K562 (cell line): Measurements from ENCODE around the gene FAM50B. TPM values are rescaled to one million over a fixed set of nuclear protein-coding genes. Genes with fewer than 3 reads are reported as not detected.

Experiments
- CBX5 ChIP-seq: IDR thresholded peaks from 2 replicates; pipeline ENCODE4 v1.6.1; 2014; ENCODE audit warnings: low read depth, borderline replicate concordance
- CBX8 ChIP-seq: fragments of 200-600 bp; sonication (generic); IDR thresholded peaks from 2 replicates; pipeline ENCODE4 v1.6.1; 2012; ENCODE audit warnings: borderline replicate concordance, mixed run types, low read depth, mild to moderate bottlenecking, moderate library complexity, mixed read lengths, low read length, control low read depth, inconsistent platforms; ENCODE audit not compliant: poor library complexity, severe bottlenecking; ENCODE audit errors: extremely low read depth
- CHD4 ChIP-seq: fragments of 200-600 bp; sonication (generic); IDR thresholded peaks from 3 replicates; pipeline ENCODE4 v1.6.1; 2012; ENCODE audit warnings: low read depth, mild to moderate bottlenecking, mixed read lengths, low read length, inconsistent platforms; ENCODE audit not compliant: insufficient read depth, insufficient replicate concordance, poor library complexity, severe bottlenecking
- DNMT1 ChIP-seq: fragments of 450-650 bp; IDR thresholded peaks from 2 replicates; pipeline ENCODE4 v1.6.1; 2016; ENCODE audit warnings: antibody characterized with exemption, mild to moderate bottlenecking
- E2F3 ChIP-seq: fragments of 250-450 bp; sonication (Bioruptor Pico); IDR thresholded peaks from 2 replicates; pipeline ENCODE4 v1.4.0; 2020; ENCODE audit warnings: mild to moderate bottlenecking
- EP300 ChIP-seq: IDR thresholded peaks from 2 replicates; pipeline ENCODE4 v1.6.1; 2012; ENCODE audit warnings: low read length, improper control_type of control experiment
- ETV6 ChIP-seq, 3 experiments: fragments of 150-350 bp in 1 of 3; sonication (generic) in 1 of 3; formaldehyde crosslinking in 1 of 3; IDR thresholded peaks; 2 replicates each; pipeline versions ENCODE4 v1.6.1 to v1.8.0; 2014 to 2022; ENCODE audit warnings: borderline replicate concordance in 2 of 3, low read depth in 2 of 3, antibody characterized with exemption in 1 of 3, low read length in 1 of 3, mild to moderate bottlenecking in 1 of 3, missing genetic modification reagents in 1 of 3
- KLF6 ChIP-seq: fragments of 250-450 bp; sonication (Bioruptor Pico); IDR thresholded peaks from 2 replicates; pipeline ENCODE4 v1.4.0; 2020; ENCODE audit warnings: mild to moderate bottlenecking, moderate library complexity, borderline replicate concordance
- MTA2 ChIP-seq: fragments of 450-650 bp; IDR thresholded peaks from 2 replicates; pipeline ENCODE4 v1.6.1; 2016; ENCODE audit warnings: low read depth
- PHF21A ChIP-seq: fragments of 450-650 bp; IDR thresholded peaks from 2 replicates; pipeline ENCODE4 v1.6.1; 2017; ENCODE audit warnings: low read depth, borderline replicate concordance
- PTTG1 ChIP-seq: fragments of 450-650 bp; IDR thresholded peaks from 2 replicates; pipeline ENCODE4 v1.6.1; 2016; ENCODE audit warnings: low read depth, mild to moderate bottlenecking, missing genetic modification characterization, missing compliant biosample characterization
- STAT5B ChIP-seq: fragments of 250-450 bp; sonication (Bioruptor Pico); IDR thresholded peaks from 2 replicates; pipeline ENCODE4 v1.8.0; 2021; ENCODE audit warnings: mild to moderate bottlenecking, inconsistent platforms
- TCF15 ChIP-seq: fragments of 250-450 bp; sonication (Bioruptor Pico); IDR thresholded peaks from 2 replicates; pipeline ENCODE4 v1.8.0; 2022; ENCODE audit warnings: moderate library complexity, mild to moderate bottlenecking, inconsistent platforms
- ZFP30 ChIP-seq: fragments of 250-450 bp; sonication (Bioruptor Pico); IDR thresholded peaks from 2 replicates; pipeline ENCODE4 v1.8.0; 2022; ENCODE audit warnings: moderate library complexity, mild to moderate bottlenecking, inconsistent platforms, borderline replicate concordance
- ZNF282 ChIP-seq: sonication (generic); formaldehyde crosslinking; IDR thresholded peaks from 2 replicates; pipeline ENCODE4 v1.8.1; 2023; ENCODE audit warnings: missing genetic modification reagents
- ZNF3 ChIP-seq: fragments of 250-450 bp; sonication (Bioruptor Pico); IDR thresholded peaks from 2 replicates; pipeline ENCODE4 v1.5.0; 2021; ENCODE audit warnings: mild to moderate bottlenecking, moderate library complexity
- ZNF354B ChIP-seq: fragments of 250-450 bp; sonication (Bioruptor Pico); IDR thresholded peaks from 2 replicates; pipeline ENCODE4 v1.4.0; 2020
- polyA plus RNA-seq, 8 experiments: library from polyadenylated mRNA; depleted of rRNA in 4 of 8; stranded (reverse) in 5 of 8; unstranded in 3 of 8; fragments of >200 nt; fragmentation: Nextera tagmentation in 2 of 8; fragmentation: Illumina TruSeq in 1 of 8; extraction: Ambion mirVana in 2 of 8; extraction: Trizol in 1 of 8; gene quantifications; 2 replicates each; pipeline versions ENCODE4 v1.2.1 to v1.2.3, GENCODE V29; 2011 to 2014; ENCODE audit warnings: inconsistent platforms in 1 of 8, missing spikeins in 1 of 8
- total RNA-seq, 7 experiments: library from RNA; depleted of rRNA in 6 of 7; stranded (reverse); fragments of >200 nt in 6 of 7; fragmentation: Illumina TruSeq in 2 of 7; extraction: Trizol in 2 of 7; gene quantifications; 2 replicates each; pipeline versions ENCODE4 v1.2.1 to v1.2.3, GENCODE V29; 2011 to 2021; ENCODE audit warnings: low replicate concordance in 1 of 7
- TF ChIP-seq, protein P1 (sequence below): sonication (generic); formaldehyde crosslinking; IDR thresholded peaks from 2 replicates; pipeline ENCODE4 v1.8.1; 2023; ENCODE audit warnings: missing genetic modification reagents, mild to moderate bottlenecking, borderline replicate concordance
- TF ChIP-seq, protein P2 (sequence below): IDR thresholded peaks from 2 replicates; pipeline ENCODE4 v1.6.1; 2014; ENCODE audit warnings: antibody characterized with exemption
- TF ChIP-seq, protein P3 (sequence below): fragments of 250-450 bp; sonication (Bioruptor Pico); IDR thresholded peaks from 2 replicates; pipeline ENCODE4 v1.5.0; 2020; ENCODE audit warnings: mild to moderate bottlenecking

The FAM50B gene
- total and polyA plus RNA-seq, 9 of the 15 experiments (the other 6 are each of a cell fraction or from before 2014, with no cell fraction given): 0.09 to 0.16 (median 0.13) TPM; not detected in 6

DNA sequence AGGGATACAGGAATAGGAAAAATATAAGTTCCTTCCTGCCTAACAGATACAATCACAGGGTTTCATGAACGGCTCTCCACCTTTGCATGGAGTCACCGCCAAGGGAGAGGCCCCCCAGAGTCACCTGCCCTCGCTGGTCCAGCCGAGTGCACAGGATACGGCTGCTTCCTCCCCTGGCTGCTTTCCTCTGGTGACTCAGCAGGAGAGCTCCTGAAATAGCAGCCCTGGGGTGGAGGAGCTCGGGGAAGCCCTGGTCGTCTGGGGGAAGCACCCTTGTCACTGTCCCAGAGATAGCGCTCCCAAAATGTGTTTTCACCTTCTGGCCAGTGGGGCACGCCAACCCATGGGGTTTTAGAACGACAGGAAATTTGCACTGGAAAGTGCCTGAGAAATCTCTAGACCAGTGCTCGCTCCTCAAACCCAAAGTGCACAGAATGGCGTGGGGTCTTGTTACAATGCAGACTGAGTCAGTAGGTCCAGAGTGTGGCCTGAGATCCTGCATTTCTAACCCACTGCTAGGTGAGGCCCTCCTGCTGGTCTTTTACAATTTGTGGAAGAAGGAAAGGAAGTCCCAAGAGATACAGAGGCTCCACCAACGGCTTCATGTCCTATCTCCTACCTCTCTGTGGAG, 35.9 kb upstream of the FAM50B start (continued):
- TF ChIP-seq, protein P1, sequence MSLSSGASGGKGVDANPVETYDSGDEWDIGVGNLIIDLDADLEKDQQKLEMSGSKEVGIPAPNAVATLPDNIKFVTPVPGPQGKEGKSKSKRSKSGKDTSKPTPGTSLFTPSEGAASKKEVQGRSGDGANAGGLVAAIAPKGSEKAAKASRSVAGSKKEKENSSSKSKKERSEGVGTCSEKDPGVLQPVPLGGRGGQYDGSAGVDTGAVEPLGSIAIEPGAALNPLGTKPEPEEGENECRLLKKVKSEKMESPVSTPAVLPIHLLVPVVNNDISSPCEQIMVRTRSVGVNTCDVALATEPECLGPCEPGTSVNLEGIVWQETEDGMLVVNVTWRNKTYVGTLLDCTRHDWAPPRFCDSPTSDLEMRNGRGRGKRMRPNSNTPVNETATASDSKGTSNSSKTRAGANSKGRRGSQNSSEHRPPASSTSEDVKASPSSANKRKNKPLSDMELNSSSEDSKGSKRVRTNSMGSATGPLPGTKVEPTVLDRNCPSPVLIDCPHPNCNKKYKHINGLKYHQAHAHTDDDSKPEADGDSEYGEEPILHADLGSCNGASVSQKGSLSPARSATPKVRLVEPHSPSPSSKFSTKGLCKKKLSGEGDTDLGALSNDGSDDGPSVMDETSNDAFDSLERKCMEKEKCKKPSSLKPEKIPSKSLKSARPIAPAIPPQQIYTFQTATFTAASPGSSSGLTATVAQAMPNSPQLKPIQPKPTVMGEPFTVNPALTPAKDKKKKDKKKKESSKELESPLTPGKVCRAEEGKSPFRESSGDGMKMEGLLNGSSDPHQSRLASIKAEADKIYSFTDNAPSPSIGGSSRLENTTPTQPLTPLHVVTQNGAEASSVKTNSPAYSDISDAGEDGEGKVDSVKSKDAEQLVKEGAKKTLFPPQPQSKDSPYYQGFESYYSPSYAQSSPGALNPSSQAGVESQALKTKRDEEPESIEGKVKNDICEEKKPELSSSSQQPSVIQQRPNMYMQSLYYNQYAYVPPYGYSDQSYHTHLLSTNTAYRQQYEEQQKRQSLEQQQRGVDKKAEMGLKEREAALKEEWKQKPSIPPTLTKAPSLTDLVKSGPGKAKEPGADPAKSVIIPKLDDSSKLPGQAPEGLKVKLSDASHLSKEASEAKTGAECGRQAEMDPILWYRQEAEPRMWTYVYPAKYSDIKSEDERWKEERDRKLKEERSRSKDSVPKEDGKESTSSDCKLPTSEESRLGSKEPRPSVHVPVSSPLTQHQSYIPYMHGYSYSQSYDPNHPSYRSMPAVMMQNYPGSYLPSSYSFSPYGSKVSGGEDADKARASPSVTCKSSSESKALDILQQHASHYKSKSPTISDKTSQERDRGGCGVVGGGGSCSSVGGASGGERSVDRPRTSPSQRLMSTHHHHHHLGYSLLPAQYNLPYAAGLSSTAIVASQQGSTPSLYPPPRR (CRISPR knock-in tag): no peak
- TF ChIP-seq PTTG1 (tag) (no peak), CBX5 (no peak), E2F3 (CRISPR knock-in tag) (no peak), PHF21A (no peak), TCF15 (CRISPR knock-in tag) (no peak), STAT5B (CRISPR knock-in tag) (no peak), ZNF3 (CRISPR knock-in tag) (no peak), DNMT1 (no peak), EP300 (no peak), ZNF282 (CRISPR knock-in tag) (no peak), CBX8 (no peak), CHD4 (no peak), ZNF354B (CRISPR knock-in tag) (no peak), ETV6 (IDR thresholded peaks at IDR 0.05; ENCODE audit: borderline replicate concordance in 1 of 2, low read depth in 2 of 2, low read length in 1 of 2) (no peak), ETV6 (CRISPR knock-in tag; IDR thresholded peaks at IDR 0.05; ENCODE audit: borderline replicate concordance) (no peak), MTA2 (no peak), ZFP30 (CRISPR knock-in tag) (no peak), KLF6 (CRISPR knock-in tag) (no peak)
- TF ChIP-seq, protein P2, sequence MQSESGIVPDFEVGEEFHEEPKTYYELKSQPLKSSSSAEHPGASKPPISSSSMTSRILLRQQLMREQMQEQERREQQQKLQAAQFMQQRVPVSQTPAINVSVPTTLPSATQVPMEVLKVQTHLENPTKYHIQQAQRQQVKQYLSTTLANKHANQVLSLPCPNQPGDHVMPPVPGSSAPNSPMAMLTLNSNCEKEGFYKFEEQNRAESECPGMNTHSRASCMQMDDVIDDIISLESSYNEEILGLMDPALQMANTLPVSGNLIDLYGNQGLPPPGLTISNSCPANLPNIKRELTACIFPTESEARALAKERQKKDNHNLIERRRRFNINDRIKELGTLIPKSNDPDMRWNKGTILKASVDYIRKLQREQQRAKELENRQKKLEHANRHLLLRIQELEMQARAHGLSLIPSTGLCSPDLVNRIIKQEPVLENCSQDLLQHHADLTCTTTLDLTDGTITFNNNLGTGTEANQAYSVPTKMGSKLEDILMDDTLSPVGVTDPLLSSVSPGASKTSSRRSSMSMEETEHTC: no peak
- TF ChIP-seq, protein P3, sequence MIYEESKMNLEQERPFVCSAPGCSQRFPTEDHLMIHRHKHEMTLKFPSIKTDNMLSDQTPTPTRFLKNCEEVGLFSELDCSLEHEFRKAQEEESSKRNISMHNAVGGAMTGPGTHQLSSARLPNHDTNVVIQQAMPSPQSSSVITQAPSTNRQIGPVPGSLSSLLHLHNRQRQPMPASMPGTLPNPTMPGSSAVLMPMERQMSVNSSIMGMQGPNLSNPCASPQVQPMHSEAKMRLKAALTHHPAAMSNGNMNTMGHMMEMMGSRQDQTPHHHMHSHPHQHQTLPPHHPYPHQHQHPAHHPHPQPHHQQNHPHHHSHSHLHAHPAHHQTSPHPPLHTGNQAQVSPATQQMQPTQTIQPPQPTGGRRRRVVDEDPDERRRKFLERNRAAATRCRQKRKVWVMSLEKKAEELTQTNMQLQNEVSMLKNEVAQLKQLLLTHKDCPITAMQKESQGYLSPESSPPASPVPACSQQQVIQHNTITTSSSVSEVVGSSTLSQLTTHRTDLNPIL (CRISPR knock-in tag): no peak
